ENCODE measurements around the gene BTRC. TPM values are rescaled to one million over a fixed set of nuclear protein-coding genes. Genes with fewer than 3 reads are reported as not detected.
"Not testable (repeated sequence)": the region's sequence is repeated elsewhere in the genome, so short reads cannot be mapped to it uniquely, and the experiment has no call there.

BTRC gene
- total RNA-seq, 4 donors from 2014 or later = 11.9 to 19.0 (median 12.2) TPM

DNA sequence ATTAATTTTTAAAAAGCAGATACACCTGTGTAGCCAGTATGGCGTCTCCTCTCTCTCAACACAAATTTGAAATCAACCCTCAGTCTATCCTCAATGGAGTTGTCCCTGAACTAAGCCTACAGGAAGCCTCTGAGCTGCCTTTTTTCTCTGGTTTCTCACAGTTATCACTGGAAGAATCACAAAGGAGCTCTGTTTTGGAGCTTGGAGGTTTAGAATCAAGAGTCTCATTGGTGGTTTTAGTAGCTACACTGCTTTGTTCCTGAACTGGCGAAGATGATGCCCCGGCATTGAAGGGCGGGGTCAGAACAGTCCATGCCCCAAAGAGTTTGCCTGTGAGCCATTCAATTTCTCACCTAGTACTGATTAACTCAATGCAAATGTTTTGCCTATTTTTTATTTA lies 16.1 kb upstream of the BTRC start:
- no peaks in the 10 kb centered on the region for H3K36me3 ChIP-seq
- no peaks in the 10 kb centered on the region for H3K27me3 ChIP-seq
- no peak overlapping the region for H3K4me3 ChIP-seq
- no peak for DNase-seq
- H3K27ac ChIP-seq = no peak overlapping the region
- no peaks in the 10 kb centered on the region for H3K9me3 ChIP-seq
- H3K4me1 ChIP-seq = no peaks in the 10 kb centered on the region
- TF ChIP-seq, protein P1, sequence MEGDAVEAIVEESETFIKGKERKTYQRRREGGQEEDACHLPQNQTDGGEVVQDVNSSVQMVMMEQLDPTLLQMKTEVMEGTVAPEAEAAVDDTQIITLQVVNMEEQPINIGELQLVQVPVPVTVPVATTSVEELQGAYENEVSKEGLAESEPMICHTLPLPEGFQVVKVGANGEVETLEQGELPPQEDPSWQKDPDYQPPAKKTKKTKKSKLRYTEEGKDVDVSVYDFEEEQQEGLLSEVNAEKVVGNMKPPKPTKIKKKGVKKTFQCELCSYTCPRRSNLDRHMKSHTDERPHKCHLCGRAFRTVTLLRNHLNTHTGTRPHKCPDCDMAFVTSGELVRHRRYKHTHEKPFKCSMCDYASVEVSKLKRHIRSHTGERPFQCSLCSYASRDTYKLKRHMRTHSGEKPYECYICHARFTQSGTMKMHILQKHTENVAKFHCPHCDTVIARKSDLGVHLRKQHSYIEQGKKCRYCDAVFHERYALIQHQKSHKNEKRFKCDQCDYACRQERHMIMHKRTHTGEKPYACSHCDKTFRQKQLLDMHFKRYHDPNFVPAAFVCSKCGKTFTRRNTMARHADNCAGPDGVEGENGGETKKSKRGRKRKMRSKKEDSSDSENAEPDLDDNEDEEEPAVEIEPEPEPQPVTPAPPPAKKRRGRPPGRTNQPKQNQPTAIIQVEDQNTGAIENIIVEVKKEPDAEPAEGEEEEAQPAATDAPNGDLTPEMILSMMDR (IDR thresholded peaks at IDR 0.05) = no peak
- TF ChIP-seq POLR2A (IDR thresholded peaks at IDR 0.05) = no peak

DNA sequence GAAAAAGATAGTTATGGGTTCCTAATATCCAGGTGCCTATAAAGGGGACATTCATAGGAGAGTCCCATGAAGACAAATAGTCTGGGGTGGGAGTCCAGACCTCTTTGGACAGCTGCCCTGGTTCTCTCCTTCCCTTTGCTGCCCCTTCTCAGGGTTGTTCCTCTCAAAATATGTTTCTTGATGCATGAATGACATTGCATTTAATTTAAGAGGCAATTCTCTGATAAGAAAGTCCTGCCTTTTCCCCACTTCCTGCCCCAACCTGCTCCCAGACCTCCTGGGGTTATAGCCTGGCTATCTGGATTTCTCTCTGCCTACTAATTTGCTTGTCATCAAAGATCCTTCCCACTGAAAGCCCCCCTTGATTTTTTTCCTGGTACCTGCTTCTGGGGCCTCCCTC lies 12.5 kb upstream of the BTRC start:
- no peak for TF ChIP-seq POLR2A (IDR thresholded peaks at IDR 0.05)
- TF ChIP-seq, protein P1 (IDR thresholded peaks at IDR 0.05) = no peak
- Histone ChIP-seq H3K9me3 (no peaks in the 10 kb centered on the region), H3K36me3 (no peaks in the 10 kb centered on the region), H3K4me3 (no peak overlapping the region), H3K27me3 (no peaks in the 10 kb centered on the region), H3K4me1 (no peaks in the 10 kb centered on the region), H3K27ac (no peak overlapping the region)
- DNase-seq = no peak

DNA sequence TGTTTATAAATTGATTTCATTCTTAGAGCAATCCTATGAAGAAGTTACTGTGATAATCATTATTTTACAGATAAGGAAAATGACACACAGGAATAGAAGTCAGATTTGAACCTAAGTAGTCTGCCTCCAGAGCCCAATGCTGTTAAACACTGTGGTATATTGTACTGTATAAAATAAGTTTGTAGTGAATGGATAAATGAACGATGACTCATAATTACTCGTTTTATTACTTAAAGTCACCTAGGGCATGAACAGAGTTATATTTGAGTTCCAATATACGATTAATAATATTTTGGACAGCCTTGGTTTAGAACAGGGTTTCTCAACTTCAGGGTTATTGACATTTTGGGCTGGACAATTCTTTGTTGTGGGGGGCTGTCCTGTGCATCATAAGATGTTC lies 7.8 kb upstream of the BTRC start:
- Histone ChIP-seq H3K27me3 (no peaks in the 10 kb centered on the region), H3K4me1 (no peaks in the 10 kb centered on the region), H3K27ac (no peak overlapping the region), H3K9me3 (no peaks in the 10 kb centered on the region), H3K4me3 (no peak overlapping the region), H3K36me3 (no peaks in the 10 kb centered on the region)
- TF ChIP-seq, protein P1 (IDR thresholded peaks at IDR 0.05) = no peak
- TF ChIP-seq POLR2A (IDR thresholded peaks at IDR 0.05) = no peak
- DNase-seq = no peak

DNA sequence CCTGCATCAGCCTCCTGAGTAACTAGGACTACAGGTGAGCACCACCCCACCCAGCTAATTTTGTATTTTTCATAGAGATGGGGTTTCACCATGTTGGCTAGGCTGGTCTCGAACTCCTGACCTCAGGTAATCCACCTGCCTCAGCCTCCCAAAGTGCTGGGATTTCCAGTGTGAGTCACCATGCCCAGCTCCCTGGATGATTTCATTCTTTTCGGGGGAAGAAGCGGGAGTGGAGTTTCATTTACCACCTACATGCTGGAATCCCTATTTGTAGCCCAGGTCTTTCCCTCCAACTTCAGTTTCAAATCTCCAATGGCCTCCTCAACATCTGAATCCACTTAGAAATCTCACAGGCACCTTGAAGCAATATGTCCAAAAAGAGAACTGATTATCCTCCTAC lies 2.9 kb upstream of the BTRC start:
- no peak for DNase-seq
- Histone ChIP-seq H3K4me3 (no peak overlapping the region), H3K9me3 (no peaks in the 10 kb centered on the region), H3K27me3 (no peaks in the 10 kb centered on the region), H3K36me3 (no peaks in the 10 kb centered on the region), H3K27ac (no peak overlapping the region), H3K4me1 (peaks cover 0 to 9% (median 0%) of the 10 kb centered on the region in 4 donors)
- TF ChIP-seq POLR2A (IDR thresholded peaks at IDR 0.05) = no peak
- TF ChIP-seq, protein P1 (IDR thresholded peaks at IDR 0.05) = no peak

DNA sequence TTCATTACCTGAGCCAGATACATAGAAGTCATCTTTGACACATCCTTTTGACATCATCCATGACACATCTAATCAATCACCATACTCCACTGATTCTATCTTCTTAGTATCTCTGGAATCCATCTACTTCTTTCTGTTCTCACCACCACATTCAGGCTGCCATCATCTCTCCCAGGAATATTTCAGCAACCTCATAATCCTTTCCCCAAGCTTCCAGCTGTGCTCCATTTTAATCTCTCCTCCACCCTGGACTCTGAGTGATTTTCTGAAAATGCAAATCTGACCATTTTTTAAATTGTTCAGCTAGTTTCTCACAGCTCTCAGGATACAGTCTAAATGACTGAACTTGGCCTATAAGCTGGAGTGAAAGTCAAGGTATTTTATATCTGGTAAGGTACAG lies 2.5 kb upstream of the BTRC start:
- DNase-seq = no peak
- no peaks in the 10 kb centered on the region for H3K9me3 ChIP-seq
- H3K27me3 ChIP-seq = no peaks in the 10 kb centered on the region
- no peak for TF ChIP-seq POLR2A (IDR thresholded peaks at IDR 0.05)
- TF ChIP-seq, protein P1 (IDR thresholded peaks at IDR 0.05) = no peak
- no peak overlapping the region for H3K4me3 ChIP-seq
- peaks cover 0 to 9% (median 0%) of the 10 kb centered on the region in 4 donors for H3K4me1 ChIP-seq
- no peak overlapping the region for H3K27ac ChIP-seq
- H3K36me3 ChIP-seq = no peaks in the 10 kb centered on the region

DNA sequence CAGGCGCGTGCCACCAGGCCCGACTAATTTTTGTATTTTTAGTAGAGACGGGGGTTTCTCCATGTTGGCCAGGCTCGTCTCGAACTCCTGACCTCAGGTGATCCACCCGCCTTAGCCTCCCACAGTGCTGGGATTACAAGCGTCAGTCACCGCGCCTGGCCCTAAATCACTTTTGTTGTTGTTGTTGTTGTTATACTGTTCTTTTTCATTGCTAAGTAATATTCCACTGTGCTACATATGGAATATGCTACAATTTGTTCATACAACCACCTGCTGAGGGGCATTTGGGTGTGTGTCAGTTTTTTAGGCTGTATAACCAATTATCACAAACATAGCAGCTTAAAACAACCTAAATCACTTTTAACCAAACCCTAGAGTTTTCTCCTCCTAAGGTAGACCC lies 1.1 kb upstream of the BTRC start:
- H3K27me3 ChIP-seq, H3K9me3 ChIP-seq, H3K4me1 ChIP-seq, DNase-seq, H3K4me3 ChIP-seq, H3K27ac ChIP-seq, H3K36me3 ChIP-seq: not testable (repeated sequence)

Measured in Peyer's patch (tissue), 4 donors.